ENCODE data around the gene GADL1.

GADL1 gene

GRCh38 chr3:30786365-30786764, 108.1 kb downstream of the GADL1 start:
- Histone ChIP-seq H3K27ac (no peak overlapping the region), H4K20me1 (no peaks in the 10 kb centered on the region), H3K27me3 (no peaks in the 10 kb centered on the region), H3K4me3 (no peak overlapping the region), H3K4me2 (no peak overlapping the region), H3K9me3 (no peaks in the 10 kb centered on the region), H3K4me1 (no peaks in the 10 kb centered on the region), H3K9ac (no peak overlapping the region), H3K36me3 (no peaks in the 10 kb centered on the region)
- TF ChIP-seq Cebpa-rat (IDR thresholded peaks at IDR 0.05) = no peak

GRCh38 chr3:30779686-30780287, 114.7 kb downstream of the GADL1 start:
- no peak overlapping the region for H3K9ac ChIP-seq
- no peaks in the 10 kb centered on the region for H3K36me3 ChIP-seq
- H3K27me3 ChIP-seq = no peaks in the 10 kb centered on the region
- TF ChIP-seq Cebpa-rat (IDR thresholded peaks at IDR 0.05) = no peak
- no peaks in the 10 kb centered on the region for H4K20me1 ChIP-seq
- no peak overlapping the region for H3K4me2 ChIP-seq
- no peak overlapping the region for H3K27ac ChIP-seq
- no peaks in the 10 kb centered on the region for H3K4me1 ChIP-seq
- no peak overlapping the region for H3K4me3 ChIP-seq
- H3K9me3 ChIP-seq = no peaks in the 10 kb centered on the region

- no peaks in the 10 kb centered on the region for H3K36me3 ChIP-seq
- no peak for TF ChIP-seq Cebpa-rat (IDR thresholded peaks at IDR 0.05)
- no peaks in the 10 kb centered on the region for H3K27me3 ChIP-seq
- no peaks in the 10 kb centered on the region for H3K4me1 ChIP-seq
- no peaks in the 10 kb centered on the region for H3K9me3 ChIP-seq
- no peaks in the 10 kb centered on the region for H4K20me1 ChIP-seq
- no peak overlapping the region for H3K4me2 ChIP-seq
- H3K9ac ChIP-seq = no peak overlapping the region
- no peak overlapping the region for H3K27ac ChIP-seq
- H3K4me3 ChIP-seq = no peak overlapping the region
Measured at GRCh38 chr3:30778933-30779332, 115.5 kb downstream of the GADL1 start.

GRCh38 chr3:30777426-30778113, 116.9 kb downstream of the GADL1 start:
- TF ChIP-seq Cebpa-rat (IDR thresholded peaks at IDR 0.05) = no peak
- Histone ChIP-seq H3K4me2 (no peak overlapping the region), H3K4me1 (no peaks in the 10 kb centered on the region), H4K20me1 (no peaks in the 10 kb centered on the region), H3K27ac (no peak overlapping the region), H3K27me3 (no peaks in the 10 kb centered on the region), H3K36me3 (no peaks in the 10 kb centered on the region), H3K4me3 (no peak overlapping the region), H3K9me3 (no peaks in the 10 kb centered on the region), H3K9ac (no peak overlapping the region)

GRCh38 chr3:30776186-30776815, 118.2 kb downstream of the GADL1 start:
- no peaks in the 10 kb centered on the region for H4K20me1 ChIP-seq
- no peaks in the 10 kb centered on the region for H3K4me1 ChIP-seq
- no peak overlapping the region for H3K27ac ChIP-seq
- H3K36me3 ChIP-seq = no peaks in the 10 kb centered on the region
- H3K4me2 ChIP-seq = no peak overlapping the region
- TF ChIP-seq Cebpa-rat (IDR thresholded peaks at IDR 0.05) = no peak
- no peak overlapping the region for H3K9ac ChIP-seq
- no peaks in the 10 kb centered on the region for H3K9me3 ChIP-seq
- no peak overlapping the region for H3K4me3 ChIP-seq
- no peaks in the 10 kb centered on the region for H3K27me3 ChIP-seq

GRCh38 chr3:30775040-30775439, 119.4 kb downstream of the GADL1 start:
- no peak for TF ChIP-seq Cebpa-rat (IDR thresholded peaks at IDR 0.05)
- Histone ChIP-seq H3K4me3 (no peak overlapping the region), H3K9me3 (no peaks in the 10 kb centered on the region), H3K27ac (no peak overlapping the region), H3K27me3 (no peaks in the 10 kb centered on the region), H3K36me3 (no peaks in the 10 kb centered on the region), H3K4me2 (no peak overlapping the region), H3K4me1 (no peaks in the 10 kb centered on the region), H4K20me1 (no peaks in the 10 kb centered on the region), H3K9ac (no peak overlapping the region)

GRCh38 chr3:30774062-30774461, 120.4 kb downstream of the GADL1 start:
- no peak overlapping the region for H3K27ac ChIP-seq
- H3K36me3 ChIP-seq = no peaks in the 10 kb centered on the region
- TF ChIP-seq Cebpa-rat (IDR thresholded peaks at IDR 0.05) = no peak

GRCh38 chr3:30770387-30770786, 124.1 kb downstream of the GADL1 start:
- no peaks in the 10 kb centered on the region for H3K36me3 ChIP-seq
- H3K27ac ChIP-seq = no peak overlapping the region
- TF ChIP-seq Cebpa-rat (IDR thresholded peaks at IDR 0.05) = no peak
- H3K4me3 ChIP-seq = no peak overlapping the region
- no peaks in the 10 kb centered on the region for H4K20me1 ChIP-seq
- no peak overlapping the region for H3K4me2 ChIP-seq
- H3K4me1 ChIP-seq = no peaks in the 10 kb centered on the region
- H3K9ac ChIP-seq = no peak overlapping the region
- no peaks in the 10 kb centered on the region for H3K9me3 ChIP-seq
- H3K27me3 ChIP-seq = no peaks in the 10 kb centered on the region

More at GRCh38 chr3:30774062-30774461, 120.4 kb downstream of the GADL1 start:
- Histone ChIP-seq H3K4me3 (no peak overlapping the region), H3K27me3 (no peaks in the 10 kb centered on the region), H3K9ac (no peak overlapping the region), H3K9me3 (no peaks in the 10 kb centered on the region), H4K20me1 (no peaks in the 10 kb centered on the region), H3K4me2 (no peak overlapping the region), H3K4me1 (no peaks in the 10 kb centered on the region)

- Histone ChIP-seq H3K4me1 (no peaks in the 10 kb centered on the region), H3K4me3 (no peak overlapping the region), H3K9me3 (no peaks in the 10 kb centered on the region), H3K27ac (no peak overlapping the region), H3K36me3 (no peaks in the 10 kb centered on the region), H3K4me2 (no peak overlapping the region), H3K9ac (no peak overlapping the region), H4K20me1 (no peaks in the 10 kb centered on the region), H3K27me3 (no peaks in the 10 kb centered on the region)
- no peak for TF ChIP-seq Cebpa-rat (IDR thresholded peaks at IDR 0.05)
Measured at GRCh38 chr3:30768703-30769550, 125.5 kb downstream of the GADL1 start.

All from BLaER1 (cell line).